ENCODE results near the gene MAP2K1.
"Not testable (repeated sequence)": the region's sequence is repeated elsewhere in the genome, so short reads cannot be mapped to it uniquely, and the experiment has no call there.

MAP2K1 gene

DNA sequence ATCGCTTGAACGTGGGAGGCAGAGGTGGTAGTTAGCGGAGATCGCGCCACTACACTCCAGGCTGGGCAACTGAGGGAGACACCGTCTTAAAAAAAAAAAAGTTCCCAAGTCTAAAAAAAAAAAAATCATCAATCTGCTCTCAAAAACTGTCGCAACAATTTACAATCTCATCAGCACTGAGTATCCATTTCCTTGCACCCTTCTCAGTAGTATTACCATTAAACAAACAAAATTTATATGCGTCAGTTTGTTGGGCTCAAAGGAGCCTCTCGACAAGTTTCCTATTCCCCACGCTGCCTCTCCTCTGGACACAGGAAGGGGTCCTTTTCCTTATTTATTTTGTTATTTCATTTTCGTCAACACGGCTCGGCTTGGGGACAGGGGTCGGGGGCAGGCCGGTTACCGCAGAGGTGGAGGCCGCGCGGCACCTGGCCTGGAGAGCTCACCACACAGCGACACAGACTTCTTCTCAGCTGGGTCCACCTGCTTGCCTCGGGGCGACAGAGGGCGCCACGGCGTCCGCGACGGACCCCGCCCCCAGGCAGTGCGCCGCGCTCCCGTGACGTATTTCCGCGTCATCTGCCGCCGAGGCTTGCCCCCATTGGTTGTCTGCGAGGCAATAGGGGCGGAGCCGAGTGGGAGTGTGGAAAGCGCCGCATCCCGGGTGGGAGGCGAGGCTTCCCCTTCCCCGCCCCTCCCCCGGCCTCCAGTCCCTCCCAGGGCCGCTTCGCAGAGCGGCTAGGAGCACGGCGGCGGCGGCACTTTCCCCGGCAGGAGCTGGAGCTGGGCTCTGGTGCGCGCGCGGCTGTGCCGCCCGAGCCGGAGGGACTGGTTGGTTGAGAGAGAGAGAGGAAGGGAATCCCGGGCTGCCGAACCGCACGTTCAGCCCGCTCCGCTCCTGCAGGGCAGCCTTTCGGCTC lies at the start of gene MAP2K1:
MAP2K1 (plus strand) TSS at position 709 of the 920 bp plus-strand sequence. CDS start 436 bp downstream, outside the sequence.
- Mint-ChIP-seq H3K9me3 (ENCODE audit: low read depth) (no peaks in the 10 kb centered on the region), H3K4me3 (peak within 1 kb of the TSS; percentile 97), H3K27me3 (no peaks in the 10 kb centered on the region), H3K4me1 (ENCODE audit: low read depth) (peaks cover 51% of the 10 kb centered on the region), H3K27ac (peak within 1 kb of the TSS; percentile 100), H3K36me3 (peaks cover 7% of the 10 kb centered on the region)

- not testable (repeated sequence) for H3K9me3 Mint-ChIP-seq (ENCODE audit: low read depth); H3K4me1 Mint-ChIP-seq (ENCODE audit: low read depth); H3K4me3 Mint-ChIP-seq; H3K36me3 Mint-ChIP-seq; H3K27ac Mint-ChIP-seq; H3K27me3 Mint-ChIP-seq
Measured at GRCh38 chr15:66348530-66348929, 38.2 kb upstream of the MAP2K1 start.

DNA sequence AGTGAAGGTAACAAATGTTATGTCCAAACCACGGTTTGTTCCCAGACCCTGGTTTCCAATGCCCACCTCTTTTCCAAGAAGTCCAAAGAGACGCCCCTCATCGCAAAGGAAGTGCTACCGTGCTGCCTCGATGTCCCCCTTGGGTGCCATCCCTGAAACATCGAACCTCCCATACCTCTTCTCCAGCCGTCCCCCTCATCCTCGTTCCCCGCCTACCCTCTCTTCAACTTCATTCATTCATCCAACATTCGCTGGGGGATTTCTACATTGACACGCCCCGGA lies 30.7 kb upstream of the MAP2K1 start:
- Mint-ChIP-seq H3K27ac (peak overlapping the region; percentile 100), H3K36me3 (peaks cover 4% of the 10 kb centered on the region), H3K27me3 (no peaks in the 10 kb centered on the region), H3K9me3 (ENCODE audit: low read depth) (no peaks in the 10 kb centered on the region), H3K4me3 (peak overlapping the region; percentile 100), H3K4me1 (ENCODE audit: low read depth) (peaks cover 28% of the 10 kb centered on the region)

DNA sequence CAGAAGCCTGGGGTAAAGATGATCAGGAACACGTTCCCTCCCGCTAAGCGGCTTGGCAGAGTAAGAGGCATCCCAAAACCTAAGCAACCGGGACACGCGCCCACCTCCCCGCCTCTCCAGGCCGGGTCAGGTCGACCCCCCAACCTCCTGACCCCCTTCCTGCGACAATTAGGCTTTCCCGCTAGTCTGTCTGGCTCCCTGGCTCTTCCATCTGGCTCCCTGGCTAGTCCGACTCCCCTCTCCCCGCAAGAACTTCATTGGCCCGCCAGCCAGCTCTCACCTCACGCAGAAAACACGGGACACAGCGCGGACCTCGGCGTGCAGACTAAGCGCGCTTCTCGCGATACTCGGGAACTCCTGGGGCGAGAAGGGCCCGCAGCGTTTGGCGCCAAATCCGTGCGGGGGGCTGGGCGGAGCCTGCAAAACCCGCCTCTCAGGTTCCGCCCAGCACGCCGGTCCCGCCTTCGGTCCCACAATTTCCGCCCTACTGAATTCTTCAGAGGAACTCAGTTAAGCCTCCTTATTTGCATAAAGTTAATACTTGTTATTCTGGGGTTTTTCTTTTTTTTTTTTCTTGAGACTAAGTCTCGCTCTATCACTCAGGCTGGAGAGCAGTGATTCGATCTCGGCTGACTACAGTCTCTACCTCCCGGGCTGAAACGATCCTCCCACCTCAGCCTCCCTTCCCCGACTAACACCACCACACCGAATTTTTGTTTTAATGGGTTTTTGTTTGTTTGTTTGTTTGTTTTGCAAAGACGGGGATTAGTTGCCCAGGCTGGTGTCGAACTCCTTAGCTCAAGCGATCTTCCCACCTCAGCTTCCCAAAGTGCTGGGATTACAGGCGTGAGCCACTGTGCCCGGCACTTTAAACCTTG lies 30.1 kb upstream of the MAP2K1 start, which contains the start of gene TIPIN:
TIPIN (minus strand) TSS at position 327 of the 878 bp plus-strand sequence. CDS start 3,738 bp downstream, outside the sequence.
- peaks cover 4% of the 10 kb centered on the region for H3K36me3 Mint-ChIP-seq
- peaks cover 28% of the 10 kb centered on the region for H3K4me1 Mint-ChIP-seq (ENCODE audit: low read depth)
- H3K27me3 Mint-ChIP-seq, result no peaks in the 10 kb centered on the region
- H3K4me3 Mint-ChIP-seq, result peak within 1 kb of the TSS; percentile 100
- H3K27ac Mint-ChIP-seq, result peak within 1 kb of the TSS; percentile 100
- no peaks in the 10 kb centered on the region for H3K9me3 Mint-ChIP-seq (ENCODE audit: low read depth)

DNA sequence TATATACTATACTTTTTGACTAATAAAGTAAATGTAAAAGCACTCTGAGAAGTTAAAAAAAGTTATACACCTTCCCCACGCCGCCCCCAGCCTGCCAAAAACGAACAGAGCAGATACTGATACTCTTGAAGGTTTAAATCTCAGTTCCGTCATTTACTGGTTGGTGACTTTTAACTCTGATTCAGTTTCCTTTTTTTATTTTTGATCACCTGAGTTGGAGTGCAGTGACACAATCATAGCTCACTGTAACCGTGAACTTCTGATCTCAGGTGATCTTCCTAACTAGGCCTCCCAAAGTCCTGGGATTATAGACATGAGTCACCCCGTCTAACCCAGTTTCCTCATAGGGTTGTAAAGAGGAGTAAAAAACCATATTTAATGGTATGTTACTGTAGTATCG lies 27.0 kb upstream of the MAP2K1 start:
- no peaks in the 10 kb centered on the region for H3K9me3 Mint-ChIP-seq (ENCODE audit: low read depth)
- no peak overlapping the region for H3K4me3 Mint-ChIP-seq
- H3K36me3 Mint-ChIP-seq, result no peaks in the 10 kb centered on the region
- H3K4me1 Mint-ChIP-seq (ENCODE audit: low read depth), result peaks cover 18% of the 10 kb centered on the region
- H3K27ac Mint-ChIP-seq, result no peak overlapping the region
- H3K27me3 Mint-ChIP-seq, result no peaks in the 10 kb centered on the region

DNA sequence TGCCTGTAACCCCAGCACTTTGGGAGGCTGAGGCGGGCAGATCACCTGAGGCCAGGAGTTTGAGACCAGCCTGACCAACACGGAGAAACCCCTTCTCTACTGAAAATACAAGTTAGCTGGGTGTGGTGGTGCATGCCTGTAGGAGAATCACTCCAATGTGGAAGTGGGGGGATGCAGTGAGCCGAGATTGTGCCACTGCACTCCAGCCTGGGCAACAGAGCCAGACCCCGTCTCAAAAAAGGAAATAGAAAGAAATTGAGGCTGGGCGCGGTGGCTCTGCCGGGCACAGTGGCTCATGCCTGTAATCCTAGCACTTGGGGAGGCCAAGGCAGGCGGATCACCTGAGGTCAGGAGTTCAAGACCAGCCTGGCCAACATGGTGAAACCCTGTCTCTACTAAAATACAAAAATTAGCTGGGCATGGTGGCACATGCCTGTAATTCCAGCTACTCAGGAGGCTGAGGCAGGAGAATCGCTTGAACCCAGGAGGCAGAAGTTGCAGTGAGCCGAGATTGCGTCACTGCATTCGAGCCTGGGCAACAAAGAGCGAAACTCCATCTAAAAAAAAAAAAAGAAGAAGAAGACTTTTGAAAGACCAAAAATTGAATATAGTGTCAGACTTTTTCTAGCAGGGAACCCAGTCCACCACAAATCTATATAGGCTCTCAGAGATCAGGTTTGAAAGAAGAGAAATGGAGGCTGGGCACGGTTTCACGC lies 24.8 kb upstream of the MAP2K1 start:
- H3K4me1 Mint-ChIP-seq (ENCODE audit: low read depth); H3K4me3 Mint-ChIP-seq; H3K27me3 Mint-ChIP-seq; H3K9me3 Mint-ChIP-seq (ENCODE audit: low read depth); H3K27ac Mint-ChIP-seq; H3K36me3 Mint-ChIP-seq: not testable (repeated sequence)

DNA sequence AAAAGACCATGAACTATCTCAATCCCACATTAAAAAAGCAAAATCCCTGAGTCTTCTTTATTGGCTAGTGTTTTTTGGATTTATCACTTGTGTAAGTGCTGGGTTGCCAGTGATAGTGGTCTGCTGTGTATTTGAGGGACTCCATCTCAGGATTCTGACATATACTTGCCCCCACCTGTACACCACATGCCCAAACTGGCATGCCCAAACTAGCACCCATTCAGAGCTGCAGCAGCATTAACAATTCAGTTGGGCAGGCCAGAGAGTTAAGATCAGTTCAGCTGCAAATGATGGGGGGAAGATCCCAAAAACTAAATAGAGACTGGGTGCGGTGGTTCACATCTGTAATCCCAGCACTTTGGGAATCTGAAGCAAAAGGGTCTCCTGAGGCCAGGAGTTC lies 23.9 kb upstream of the MAP2K1 start:
- H3K4me3 Mint-ChIP-seq, result no peak overlapping the region
- no peak overlapping the region for H3K27ac Mint-ChIP-seq
- H3K27me3 Mint-ChIP-seq, result no peaks in the 10 kb centered on the region

DNA sequence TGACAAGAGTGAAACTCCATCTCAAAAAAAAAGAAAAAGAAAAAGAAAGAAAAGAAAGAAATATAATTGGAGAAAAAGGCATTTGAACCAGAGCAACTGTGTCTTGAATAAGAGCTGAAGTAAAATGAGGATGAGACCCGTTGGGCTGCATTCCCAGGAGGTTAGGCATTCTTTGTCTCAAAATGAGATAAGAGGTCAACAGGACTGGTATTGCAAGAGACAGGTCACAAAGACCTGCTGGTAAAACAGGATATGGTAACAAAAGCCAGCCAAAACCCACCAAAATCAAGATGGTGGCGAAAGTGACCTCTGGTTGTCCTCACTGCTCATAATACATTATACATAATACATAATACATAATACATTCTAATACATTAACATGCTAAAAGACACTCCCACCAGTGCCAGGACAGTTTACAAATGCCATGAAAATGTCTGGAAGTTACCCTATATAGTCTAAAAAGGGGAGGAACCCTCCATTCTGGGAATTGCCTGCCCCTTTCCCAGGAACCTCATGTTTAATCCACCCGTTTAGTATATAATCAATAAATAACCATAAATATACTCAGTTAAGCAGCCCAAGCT lies 21.7 kb upstream of the MAP2K1 start:
- Mint-ChIP-seq H3K36me3 (no peaks in the 10 kb centered on the region), H3K27me3 (no peaks in the 10 kb centered on the region), H3K4me3 (no peak overlapping the region), H3K9me3 (ENCODE audit: low read depth) (no peaks in the 10 kb centered on the region), H3K27ac (no peak overlapping the region), H3K4me1 (ENCODE audit: low read depth) (peaks cover 7% of the 10 kb centered on the region)

More for the DNA sequence above, 23.9 kb upstream of the MAP2K1 start:
- Mint-ChIP-seq H3K9me3 (ENCODE audit: low read depth) (no peaks in the 10 kb centered on the region), H3K4me1 (ENCODE audit: low read depth) (no peaks in the 10 kb centered on the region), H3K36me3 (no peaks in the 10 kb centered on the region)

- Mint-ChIP-seq H3K27ac (peak overlapping the region; percentile 97), H3K27me3 (no peaks in the 10 kb centered on the region), H3K36me3 (no peaks in the 10 kb centered on the region), H3K9me3 (ENCODE audit: low read depth) (no peaks in the 10 kb centered on the region), H3K4me1 (ENCODE audit: low read depth) (peaks cover 17% of the 10 kb centered on the region), H3K4me3 (peak overlapping the region; percentile 88)
Measured at GRCh38 chr15:66369773-66370651, 16.7 kb upstream of the MAP2K1 start.

DNA sequence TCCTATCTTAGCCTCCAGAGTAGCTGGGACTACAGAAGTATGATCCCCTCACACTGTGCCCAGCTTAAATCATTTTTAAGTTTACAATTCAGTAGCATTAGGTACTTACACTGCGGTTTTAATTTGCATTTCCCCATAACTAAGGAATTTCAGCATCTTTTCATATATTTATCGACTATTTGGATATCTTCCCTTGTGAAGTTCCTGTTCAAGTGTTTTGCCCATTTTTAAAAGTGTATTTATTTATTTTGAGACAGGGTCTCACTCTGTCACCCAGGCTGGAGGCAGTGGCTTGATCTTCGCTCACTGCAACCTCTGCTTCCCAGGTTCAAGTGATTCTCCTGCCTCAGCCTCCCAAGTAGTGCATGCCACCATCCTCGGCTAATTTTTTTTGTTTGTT lies 12.5 kb upstream of the MAP2K1 start:
- Mint-ChIP-seq H3K36me3 (no peaks in the 10 kb centered on the region), H3K9me3 (ENCODE audit: low read depth) (no peaks in the 10 kb centered on the region), H3K27ac (no peak overlapping the region), H3K27me3 (no peaks in the 10 kb centered on the region), H3K4me1 (ENCODE audit: low read depth) (peaks cover 17% of the 10 kb centered on the region), H3K4me3 (no peak overlapping the region)

DNA sequence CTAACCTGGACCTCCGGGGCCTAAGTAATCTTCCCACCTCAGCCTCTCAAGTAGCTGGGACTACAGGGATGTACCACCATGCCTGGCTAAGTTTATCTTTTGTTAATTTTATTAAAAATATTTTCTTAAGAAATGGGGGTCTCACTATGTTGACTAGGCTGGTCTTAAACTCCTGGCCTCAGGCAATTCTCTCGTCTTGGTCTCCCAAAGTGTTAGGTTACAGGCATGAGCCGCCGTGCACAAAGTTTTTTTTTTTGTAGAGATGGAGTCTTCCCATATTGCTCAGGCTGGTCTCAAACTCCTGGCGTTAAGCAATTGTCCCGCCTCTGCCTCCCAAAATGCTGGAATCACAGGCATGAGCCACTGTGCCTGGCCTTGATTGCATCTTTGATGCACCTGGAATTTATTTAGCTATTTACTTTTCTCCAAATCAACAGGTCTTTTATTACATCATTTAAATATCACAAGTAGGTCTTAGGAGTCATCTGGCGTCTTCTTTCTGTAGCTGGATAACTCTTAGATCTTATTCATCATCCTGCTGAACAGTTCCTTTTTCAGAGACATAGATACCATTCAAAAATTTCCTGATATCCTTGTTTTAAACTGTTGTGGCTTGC lies 7.8 kb upstream of the MAP2K1 start:
- no peak overlapping the region for H3K27ac Mint-ChIP-seq
- peaks cover 2% of the 10 kb centered on the region for H3K4me1 Mint-ChIP-seq (ENCODE audit: low read depth)
- H3K27me3 Mint-ChIP-seq, result no peaks in the 10 kb centered on the region
- H3K4me3 Mint-ChIP-seq, result no peak overlapping the region
- H3K36me3 Mint-ChIP-seq, result no peaks in the 10 kb centered on the region
- H3K9me3 Mint-ChIP-seq (ENCODE audit: low read depth), result no peaks in the 10 kb centered on the region

DNA sequence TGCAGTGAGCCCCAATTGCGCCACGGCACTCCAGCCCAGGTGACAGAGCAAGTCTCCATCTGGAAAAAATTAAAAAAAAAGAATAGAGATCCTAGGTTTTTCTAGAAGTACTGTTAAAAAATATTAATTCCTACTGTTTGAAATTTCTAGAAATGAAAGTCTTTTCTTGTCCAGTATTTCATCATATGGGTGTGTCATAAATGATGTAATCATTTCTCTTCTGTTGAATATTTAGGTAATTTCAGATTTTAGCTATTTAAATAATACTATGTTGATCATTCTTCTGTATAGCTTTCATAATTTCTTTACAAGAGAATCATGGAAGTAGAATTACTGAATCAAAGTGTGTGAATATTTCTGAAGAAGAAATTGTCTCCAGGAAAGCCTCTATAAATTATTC lies 5.3 kb upstream of the MAP2K1 start:
- not testable (repeated sequence) for H3K27ac Mint-ChIP-seq; H3K27me3 Mint-ChIP-seq; H3K36me3 Mint-ChIP-seq; H3K4me3 Mint-ChIP-seq; H3K9me3 Mint-ChIP-seq (ENCODE audit: low read depth)
- H3K4me1 Mint-ChIP-seq (ENCODE audit: low read depth), result peaks cover 15% of the 10 kb centered on the region

GRCh38 chr15:66387163-66388042 lies 691 bp downstream of the MAP2K1 start:
- H3K9me3 Mint-ChIP-seq (ENCODE audit: low read depth), result no peaks in the 10 kb centered on the region
- H3K27ac Mint-ChIP-seq, result peak overlapping the region; percentile 94
- no peaks in the 10 kb centered on the region for H3K27me3 Mint-ChIP-seq
- H3K36me3 Mint-ChIP-seq, result peaks cover 12% of the 10 kb centered on the region
- peaks cover 59% of the 10 kb centered on the region for H3K4me1 Mint-ChIP-seq (ENCODE audit: low read depth)
- H3K4me3 Mint-ChIP-seq, result peak overlapping the region; percentile 97
